GM18907 (cell line): ENCODE results near the gene ATAD3B.

ENCODE experiments used
- ATAC-seq: cut with Tn5 transposase; IDR thresholded peaks from one replicate; pipeline ENCODE4 v1.9.1; 2021; ENCODE audit warnings: mild to moderate bottlenecking, moderate library complexity; ENCODE audit not compliant: unreplicated experiment

Gene ATAD3B

DNA sequence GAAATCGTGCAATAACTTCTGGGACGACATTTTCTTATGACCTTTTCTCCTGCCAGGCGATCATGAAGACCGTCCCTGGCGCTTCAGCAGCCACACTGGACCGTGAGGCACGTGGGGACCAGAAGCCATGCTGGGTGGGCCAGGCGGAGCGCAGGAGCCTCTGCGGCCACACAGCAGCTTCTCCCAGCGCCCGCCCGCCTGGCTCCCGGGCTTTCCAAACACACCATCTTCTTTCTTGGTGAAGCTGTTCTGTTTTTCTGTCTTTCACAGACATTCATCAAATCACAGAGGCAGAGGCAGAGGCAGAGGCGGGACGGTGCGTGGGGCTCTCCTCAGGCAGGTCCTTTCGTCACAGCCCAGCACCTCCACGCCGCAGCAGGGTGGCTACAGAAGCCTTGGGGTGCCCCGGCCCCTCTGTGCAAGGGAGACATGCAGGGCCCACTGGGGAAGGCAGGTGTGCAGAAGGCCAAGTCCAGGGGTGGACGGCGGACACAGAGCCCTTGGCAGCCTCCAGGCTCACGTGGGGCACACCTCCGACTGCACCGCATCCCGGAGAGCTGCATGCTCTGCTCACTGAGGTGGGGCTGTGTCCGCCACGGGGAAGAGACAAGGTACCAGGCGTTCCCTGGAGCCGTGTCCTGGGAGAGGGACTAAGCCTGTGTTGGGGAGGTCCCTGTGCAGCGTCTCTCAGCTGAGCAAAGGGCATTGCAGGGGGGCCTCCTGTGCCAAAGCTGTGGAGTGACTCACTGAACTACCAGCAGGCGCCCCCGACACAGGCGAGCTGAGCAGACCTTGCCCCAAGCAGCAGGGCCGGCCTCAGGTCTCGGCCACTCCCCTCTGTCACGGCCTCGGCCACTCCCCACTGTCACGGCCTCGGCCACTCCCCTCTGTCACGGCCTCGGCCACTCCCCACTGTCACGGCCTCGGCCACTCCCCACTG, 71.5 kb downstream of the ATAD3B start:
- ATAC-seq, result no peak

DNA sequence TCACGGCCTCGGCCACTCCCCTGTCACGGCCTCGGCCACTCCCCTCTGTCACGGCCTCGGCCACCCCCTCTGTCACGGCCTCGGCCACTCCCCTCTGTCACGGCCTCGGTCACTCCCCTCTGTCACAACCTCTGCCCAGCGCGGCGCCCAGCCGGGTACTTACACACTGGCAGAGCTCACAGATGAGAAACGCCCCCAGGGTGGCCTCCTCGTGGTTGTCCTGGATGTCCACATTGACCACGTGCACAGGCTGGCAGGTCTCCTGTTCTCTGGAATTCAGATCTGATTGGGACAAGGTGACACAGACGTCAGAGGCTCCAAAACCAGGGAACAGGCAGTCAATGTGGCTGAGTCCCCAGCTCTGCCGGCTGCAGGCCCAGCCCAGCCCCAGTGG, 72.1 kb downstream of the ATAD3B start:
- no peak for ATAC-seq

DNA sequence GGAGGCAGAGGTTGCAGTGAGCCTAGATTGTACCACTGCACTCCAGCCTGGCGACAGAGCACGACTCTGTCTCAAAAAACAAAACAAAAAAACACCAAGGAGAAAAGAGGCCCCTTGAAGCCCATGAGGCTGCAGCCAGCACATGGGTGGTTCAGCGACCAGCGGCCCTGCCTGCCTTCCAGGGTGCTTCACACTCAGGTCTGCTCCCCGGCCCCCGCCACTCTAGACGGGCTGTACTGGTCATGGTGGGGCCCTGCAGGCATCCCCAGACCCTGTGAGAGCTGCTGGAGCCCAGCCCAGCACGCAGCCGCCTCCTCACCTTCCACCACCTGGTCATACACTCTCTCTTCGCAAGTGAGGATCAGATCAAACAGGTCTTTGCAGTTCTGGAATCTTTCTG, 73.0 kb downstream of the ATAD3B start:
- no peak for ATAC-seq
